GM21447 (cell line): Measurements from ENCODE around the gene SPATA45.
"Not testable (repeated sequence)": the region's sequence is repeated elsewhere in the genome, so short reads cannot be mapped to it uniquely, and the experiment has no call there.

Experiments
- ATAC-seq: cut with Tn5 transposase; IDR thresholded peaks from one replicate; pipeline ENCODE4 v1.9.1; 2021; ENCODE audit not compliant: unreplicated experiment

The SPATA45 gene

DNA sequence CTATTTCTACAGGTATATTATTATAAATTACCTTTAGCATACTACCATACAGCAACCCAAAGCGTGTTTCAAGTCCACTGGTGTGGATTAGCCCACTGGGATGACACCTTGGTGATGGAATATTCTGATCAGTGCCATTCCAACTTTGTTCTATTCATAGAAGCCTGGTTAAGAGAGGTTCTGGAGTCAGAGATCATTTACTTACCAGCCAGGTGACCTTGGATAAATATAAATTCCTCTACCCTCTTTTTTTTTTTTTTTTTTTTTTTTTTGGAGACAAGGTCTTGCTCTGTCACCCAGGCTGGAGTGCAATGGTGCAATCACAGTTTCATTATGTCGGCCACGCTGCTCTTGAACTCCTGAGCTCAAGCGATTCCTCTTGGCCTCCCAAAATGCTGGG, at the start of gene SPATA45:
SPATA45 (minus strand) TSS at position 101 of the 400 bp plus-strand sequence. CDS start 11,500 bp downstream, outside the sequence.
- ATAC-seq, result no peak

DNA sequence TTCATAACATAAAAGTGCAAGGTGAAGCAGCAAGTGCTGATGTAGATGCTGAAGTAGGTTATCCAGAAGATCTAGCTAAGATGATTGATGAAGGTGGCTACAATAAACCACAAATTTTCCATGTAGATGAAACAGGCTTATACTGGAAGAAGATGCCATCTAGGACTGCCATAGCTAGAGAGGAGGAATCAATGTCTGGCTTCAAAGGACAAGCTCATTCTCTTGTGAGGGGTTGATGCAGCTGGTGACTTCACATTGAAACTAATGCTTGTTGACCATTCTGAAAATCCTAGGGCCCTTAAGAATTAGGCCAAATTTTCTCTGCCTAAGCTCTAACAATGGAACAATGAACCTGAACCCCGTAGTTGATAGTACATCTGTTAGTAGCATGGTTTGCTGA, 44.7 kb upstream of the SPATA45 start:
- ATAC-seq, result no peak

DNA sequence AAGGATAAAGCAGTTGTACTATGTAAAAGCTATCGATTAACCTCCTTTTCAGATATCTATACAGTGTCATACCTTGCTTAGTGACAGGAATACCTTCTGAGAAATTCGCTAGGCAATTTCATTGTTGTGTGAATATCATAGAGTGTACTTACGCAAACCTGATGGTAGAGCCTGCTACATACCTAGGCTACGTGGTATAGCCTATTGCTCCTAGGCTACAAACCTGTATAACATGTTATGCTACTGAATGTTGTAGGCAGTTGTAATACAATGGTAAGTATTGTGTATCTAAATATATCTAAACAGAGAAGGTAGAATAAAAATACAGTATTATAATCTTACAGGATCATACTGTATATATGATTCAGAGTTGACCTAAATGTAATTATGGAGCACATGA, 37.1 kb upstream of the SPATA45 start:
- no peak for ATAC-seq

DNA sequence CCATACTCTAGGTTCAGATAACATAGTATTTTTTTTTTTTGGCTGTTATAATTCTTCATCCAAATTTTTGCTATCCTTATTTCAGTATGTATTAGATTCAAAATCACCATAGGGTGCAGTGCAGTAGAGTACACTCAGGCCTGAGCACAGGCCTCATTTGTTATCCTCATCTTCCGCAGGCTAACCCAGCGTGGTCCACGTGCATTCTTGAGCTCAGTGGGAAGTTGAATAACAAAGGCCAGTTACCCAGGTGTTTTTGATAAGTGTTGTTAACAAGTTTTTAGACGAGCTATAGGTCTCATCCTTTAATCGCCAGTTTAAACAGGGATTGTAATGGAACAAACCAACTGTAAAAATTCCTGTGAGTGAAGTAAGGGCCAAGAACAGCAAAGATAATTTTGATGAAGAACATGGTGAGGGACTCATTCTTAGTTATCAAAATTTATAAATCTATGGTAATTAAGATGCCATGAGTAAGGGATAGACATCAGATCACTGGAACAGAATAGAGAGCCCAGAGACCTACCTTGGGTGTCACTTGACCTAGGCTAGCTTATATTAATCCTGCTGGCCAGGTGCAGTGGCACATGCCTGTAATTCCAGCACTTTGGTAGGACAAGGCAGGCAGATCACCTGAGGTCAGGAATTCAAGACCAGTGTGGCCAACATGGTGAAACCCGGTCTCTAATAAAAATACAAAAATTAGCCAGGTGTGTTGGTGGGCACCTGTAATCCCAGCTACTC, 32.7 kb upstream of the SPATA45 start:
- no peak for ATAC-seq

DNA sequence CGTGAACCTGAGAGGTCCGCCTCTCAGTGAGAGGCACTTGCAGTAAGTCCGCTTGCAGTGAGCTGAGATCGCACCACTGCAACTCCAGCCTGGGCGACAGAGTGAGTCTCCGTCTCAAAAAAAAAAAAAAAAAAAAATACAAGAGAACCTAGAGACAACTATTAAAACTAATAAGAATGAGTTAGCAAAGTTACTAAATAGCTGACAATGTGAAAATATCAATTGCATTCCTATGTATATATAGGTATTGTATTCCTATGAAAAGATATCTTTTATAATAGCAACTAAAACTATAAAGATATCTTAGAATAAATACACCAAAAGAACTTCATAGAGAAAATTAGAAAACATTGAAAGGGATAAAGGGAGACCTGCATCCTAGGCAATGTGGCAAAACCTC, 31.0 kb upstream of the SPATA45 start:
- ATAC-seq, result no peak

DNA sequence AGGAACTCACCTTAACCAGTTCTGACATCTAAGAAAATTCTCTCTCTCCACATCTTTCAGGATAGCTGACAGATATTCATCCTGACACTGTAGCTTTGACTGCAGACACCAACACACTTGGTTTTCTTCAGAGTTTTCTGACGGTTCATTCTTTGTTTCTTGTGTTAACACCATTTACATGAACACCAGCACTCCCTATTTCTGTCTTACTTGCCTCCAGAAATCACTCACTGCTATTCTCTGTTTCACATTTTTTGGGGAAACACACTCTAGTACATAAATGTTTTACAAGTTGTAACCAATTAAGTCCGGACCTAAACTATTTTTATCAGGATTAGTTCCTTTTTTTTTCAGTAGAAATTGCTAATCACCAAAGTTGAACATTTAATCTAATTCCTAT, 26.1 kb upstream of the SPATA45 start:
- ATAC-seq, result peak; percentile 90

DNA sequence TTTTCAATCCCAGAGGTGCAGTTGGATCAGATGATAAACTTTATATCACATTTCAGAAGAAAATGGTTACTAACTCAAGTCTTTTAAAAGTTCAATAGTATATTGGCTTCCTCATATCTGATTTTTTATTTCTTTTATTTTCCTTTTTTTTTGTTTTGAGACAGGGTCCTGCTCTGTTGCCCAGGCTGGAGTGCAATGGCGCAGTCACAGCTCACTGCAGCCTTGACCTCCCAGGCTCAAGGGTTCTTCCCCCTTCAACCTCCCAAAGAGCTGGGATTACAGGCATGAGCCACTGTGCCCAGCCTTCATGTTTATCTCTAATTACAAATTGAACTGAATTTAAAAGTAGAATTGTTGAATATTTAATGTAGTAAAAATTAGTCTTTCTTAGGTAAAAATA, 24.5 kb upstream of the SPATA45 start:
- ATAC-seq, result no peak

DNA sequence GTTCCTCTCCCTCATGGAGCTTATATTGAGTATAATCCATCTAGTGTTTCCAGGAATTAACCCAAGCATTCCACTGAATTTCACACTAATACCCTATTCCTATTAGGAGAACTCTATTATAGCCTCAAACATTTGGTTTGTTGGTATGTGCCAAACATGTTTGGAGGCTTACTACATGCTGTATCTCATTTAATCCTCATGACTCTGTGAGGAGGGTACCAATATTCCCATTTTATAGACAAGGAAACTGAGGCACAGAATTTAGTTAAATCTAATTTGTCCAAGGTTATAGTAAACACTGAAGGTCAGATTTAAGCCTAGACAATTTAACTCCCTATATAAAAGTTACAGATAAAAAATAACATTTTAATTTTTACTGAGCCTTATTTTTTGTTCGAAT, 19.7 kb upstream of the SPATA45 start:
- ATAC-seq, result no peak

DNA sequence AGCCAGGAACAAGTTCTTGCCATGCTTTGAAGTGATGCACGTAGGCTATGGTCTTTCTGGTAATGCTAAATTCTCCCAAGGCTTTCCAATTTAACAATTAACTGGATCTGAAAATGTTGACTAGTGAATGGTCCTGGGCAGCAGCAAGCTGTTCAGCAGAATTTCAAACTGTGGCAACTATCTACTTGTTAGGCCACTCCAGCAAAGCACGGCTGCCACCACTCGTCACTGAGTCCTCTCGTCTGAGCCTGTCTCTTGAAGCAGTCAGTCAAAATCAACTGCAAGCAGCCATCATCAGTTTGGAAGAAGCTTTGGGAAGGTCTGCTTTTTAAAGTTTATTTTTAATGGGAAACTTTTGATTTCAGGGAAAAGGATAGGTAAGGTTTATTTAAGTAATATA, 16.8 kb upstream of the SPATA45 start:
- no peak for ATAC-seq

DNA sequence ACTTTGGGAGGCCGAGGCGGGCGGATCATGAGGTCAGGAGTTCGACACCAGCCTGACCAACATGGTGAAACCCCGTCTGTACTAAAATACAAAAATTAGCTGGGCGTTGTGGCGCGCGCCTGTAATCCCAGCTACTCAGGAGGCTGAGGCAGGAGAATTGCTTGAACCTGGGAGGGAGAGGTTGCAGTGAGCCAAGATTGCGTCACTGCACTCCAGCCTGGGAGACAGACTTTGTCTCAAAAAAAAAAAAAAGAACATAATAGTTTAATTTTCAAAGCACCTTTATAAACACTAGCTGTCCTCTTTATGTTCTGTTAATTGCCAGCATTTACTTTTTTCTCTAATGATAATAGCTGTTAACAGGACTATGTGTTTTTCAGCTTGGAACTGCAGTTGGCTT, 15.9 kb upstream of the SPATA45 start:
- not testable (repeated sequence) for ATAC-seq

DNA sequence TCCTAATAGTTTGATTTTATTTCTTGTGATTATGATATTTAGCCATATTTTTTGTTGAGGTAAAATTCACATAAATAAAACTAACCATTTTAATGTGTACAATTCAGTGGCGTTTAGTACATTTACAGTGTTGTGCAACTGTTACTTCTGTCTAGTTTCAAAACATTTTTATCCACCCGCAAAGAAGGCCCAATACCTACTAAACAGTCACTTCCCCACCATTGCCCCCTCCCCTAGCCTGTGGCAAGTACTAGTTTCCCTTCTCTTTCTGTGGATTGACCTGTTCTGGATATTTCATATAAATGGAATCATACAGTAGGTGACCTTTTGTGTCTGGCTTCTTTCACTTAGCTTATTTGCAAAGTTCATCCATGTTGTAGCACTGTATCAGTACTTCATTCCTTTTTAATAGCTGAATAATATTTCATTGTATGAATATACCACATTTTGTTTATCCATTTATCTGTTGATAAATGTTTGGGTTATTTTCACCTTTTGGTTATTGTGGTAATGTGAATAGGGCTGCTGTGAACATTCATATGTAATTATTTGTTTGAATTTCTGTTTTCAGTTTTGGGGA, 14.8 kb upstream of the SPATA45 start:
- no peak for ATAC-seq

DNA sequence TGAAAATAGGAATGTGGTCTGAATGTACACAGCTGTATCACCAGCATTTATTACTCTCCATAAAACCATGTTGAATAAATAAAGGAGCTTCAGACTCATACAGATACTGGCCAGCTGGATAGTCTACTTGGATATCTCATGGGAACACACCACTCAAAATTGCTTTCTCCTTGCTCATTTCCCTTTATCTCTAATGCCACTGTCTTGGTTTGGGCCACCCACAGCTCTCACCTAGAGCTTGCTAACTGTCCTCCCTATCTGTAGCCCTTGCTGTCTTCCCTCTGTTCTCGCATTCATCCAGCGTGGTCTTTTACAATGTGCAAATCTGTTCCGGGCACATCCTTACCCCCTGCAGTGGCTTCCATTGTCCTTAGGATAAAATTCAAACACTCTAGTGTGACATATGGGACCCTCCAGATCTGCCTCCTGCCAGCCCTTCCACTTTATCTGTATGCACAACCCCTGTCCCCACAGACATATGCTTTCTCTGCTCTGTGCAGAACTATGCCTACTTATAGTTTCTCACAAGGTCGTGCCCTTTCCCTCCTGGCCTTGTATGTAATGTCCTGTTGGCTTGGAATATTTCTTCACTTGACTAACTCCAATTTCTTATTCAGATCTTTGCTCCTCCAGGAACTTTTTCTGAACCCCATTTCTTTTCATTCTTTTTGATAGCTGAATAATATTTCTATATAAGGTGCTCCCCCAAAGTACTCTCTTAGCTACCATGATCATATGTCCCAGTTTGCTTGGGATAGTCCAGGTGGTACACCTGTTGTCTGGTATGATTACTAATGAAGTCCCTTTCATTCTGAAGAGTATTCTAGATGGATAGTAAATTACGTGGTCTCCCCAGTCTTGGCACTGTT, 13.5 kb upstream of the SPATA45 start:
- ATAC-seq, result no peak

DNA sequence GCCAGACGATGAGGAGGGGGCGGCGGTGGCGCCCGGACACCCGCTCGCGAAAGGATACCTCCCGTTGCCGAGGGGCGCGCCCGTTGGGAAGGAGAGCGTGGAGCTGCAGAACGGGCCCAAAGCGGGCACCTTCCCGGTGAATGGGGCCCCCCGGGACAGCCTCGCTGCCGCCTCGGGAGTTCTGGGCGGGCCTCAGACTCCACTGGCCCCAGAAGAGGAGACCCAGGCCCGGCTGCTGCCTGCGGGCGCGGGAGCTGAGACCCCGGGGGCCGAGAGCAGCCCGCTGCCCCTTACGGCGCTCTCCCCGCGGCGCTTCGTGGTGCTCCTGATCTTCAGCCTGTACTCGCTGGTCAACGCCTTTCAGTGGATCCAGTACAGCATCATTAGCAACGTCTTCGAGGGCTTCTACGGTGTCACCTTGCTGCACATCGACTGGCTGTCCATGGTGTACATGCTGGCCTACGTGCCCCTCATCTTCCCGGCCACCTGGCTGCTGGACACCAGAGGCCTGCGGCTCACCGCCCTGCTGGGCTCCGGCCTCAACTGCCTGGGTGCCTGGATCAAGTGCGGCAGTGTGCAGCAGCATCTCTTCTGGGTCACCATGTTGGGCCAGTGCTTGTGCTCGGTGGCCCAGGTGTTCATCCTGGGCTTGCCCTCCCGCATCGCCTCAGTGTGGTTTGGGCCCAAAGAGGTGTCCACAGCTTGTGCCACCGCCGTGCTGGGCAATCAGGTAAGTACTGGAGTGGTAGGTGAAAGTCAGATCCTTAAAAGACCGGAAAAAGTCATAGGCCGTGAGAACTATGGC, 11.2 kb upstream of the SPATA45 start:
- ATAC-seq, result peak; percentile 11

DNA sequence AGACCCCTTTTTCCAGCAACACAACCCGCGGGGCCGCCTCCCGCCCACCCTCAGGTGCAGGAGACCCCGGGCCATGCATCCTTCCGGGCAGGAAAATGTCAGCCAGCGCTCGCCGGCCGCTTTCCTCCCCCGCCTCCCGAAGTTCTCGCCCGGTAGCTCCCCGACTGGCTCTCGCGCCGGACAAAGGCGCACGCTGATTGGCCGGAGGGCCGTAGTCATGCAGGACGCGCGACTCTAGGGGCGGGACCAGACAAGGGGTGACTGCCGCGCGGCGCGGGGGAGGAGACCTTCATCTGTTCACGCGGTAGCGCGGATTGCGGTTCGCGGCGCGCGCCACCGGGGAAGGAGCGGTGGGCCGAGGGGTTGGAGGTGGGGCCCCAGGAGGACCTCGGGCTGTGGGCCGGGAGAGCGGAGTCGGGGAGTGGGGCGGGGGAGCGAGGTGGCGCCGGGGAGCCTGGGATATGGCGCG, 10.6 kb upstream of the SPATA45 start, which contains the start of gene FLVCR1:
FLVCR1 (plus strand) TSS at position 284 of the 469 bp plus-strand sequence; CDS start at position 462, 178 bp downstream.
- ATAC-seq, result peak; percentile 93

DNA sequence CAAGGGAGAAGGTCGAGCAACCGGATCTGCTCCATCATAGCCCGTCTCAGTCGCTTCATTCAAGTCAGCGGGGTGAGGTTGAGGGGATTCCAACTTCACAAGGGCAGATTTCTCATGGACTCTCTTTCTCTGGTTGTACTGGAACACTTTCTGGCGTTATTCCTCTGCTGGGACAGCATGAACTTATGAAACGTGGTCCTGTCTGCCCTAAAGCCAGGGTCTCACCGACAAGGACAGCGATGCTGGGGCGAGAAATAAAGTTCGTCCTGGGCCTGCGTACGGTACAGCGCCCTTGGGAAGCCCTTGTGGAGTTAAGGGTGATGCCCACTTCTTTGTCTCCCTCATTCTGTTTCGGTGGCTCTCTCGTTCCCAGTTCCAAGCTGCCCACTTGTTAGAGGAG, 9.3 kb upstream of the SPATA45 start:
- no peak for ATAC-seq

DNA sequence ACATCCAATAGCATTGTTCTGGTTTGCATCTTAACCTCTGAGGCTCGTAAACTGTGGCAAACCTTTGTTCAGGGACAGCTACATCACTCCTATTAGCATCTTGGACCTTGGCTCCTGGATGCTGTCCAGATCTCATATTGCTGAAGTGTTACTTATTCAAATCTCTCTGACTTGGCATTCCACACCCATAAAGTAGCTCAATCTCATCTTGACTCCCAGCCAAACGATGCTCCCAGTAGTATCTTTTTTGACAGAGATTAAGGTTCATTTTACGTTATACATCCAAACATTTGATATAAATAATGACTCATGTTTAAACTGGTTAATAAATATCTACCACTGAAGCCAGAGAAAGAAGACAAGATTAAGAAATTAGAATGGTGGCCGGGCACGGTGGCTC, 6.2 kb upstream of the SPATA45 start:
- ATAC-seq, result no peak

DNA sequence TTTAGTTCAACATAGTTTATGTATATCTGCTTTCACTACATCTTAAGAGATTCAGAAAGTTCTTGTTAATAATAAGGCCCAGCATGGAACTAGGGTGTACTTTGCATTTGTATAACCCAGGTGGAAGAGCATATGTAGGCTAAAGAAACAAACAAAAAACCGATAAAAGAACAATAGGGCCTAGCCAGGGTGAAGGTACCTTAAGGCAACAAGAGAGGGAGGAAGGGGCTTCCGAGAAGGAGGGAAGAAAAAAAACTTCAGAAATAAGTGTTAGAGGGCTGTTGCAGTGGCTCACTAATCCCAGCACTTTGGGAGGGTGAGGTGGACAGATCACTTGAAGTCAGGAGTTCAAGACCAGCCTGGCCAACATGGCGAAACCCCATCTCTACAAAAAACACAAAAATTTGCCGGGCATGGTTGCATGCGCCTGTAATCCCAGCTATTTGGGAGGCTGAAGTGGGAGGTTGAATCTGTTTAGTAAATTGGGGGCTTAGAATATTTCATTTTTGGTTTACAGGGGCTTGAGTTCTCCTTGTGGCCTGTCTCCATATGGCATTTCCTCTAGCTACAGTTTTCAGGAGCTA, 4.7 kb upstream of the SPATA45 start:
- ATAC-seq, result no peak

DNA sequence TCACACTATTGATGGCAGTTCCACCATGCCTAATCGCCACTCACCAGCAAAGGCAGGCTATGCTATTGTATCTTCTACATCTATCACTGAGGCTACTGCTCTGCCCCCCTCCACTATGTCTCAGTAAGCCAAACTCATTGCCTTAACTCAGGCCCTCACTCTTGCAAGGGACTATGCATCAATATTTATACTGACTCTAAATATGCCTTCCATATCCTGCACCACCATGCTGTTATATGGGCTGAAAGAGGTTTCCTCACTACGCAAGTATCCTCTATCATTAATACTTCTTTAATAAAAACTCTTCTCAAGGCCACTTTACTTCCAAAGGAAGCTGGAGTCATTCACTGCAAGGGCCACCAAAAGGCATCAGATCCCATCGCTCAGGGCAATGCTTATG, 2.9 kb downstream of the SPATA45 start:
- ATAC-seq, result not testable (repeated sequence)

DNA sequence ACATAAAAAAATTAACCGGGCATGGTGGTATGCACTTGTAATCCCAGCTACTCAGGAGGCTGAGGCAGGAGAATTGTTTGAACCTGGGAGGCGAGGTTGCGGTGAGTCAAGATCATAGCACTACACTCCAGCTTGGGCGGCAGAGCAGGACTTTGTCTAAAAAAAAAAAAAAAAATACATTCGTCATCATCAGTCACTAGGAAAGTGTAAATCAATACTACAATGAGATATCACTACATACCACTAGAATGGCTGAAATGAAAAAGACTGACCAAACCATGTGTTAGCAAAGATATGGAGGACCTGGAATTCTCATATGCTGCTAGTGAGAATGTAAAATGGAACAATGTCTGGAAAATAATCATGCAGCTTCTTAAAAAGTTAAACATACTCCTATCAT, 9.3 kb downstream of the SPATA45 start:
- no peak for ATAC-seq
